ENCODE results near the gene PSME4. TPM values are rescaled to one million over a fixed set of nuclear protein-coding genes. Genes with fewer than 3 reads are reported as not detected.

The PSME4 gene
- total and polyA plus RNA-seq, 2 experiments from 2014 or later = 44.7 to 98.6 TPM

DNA sequence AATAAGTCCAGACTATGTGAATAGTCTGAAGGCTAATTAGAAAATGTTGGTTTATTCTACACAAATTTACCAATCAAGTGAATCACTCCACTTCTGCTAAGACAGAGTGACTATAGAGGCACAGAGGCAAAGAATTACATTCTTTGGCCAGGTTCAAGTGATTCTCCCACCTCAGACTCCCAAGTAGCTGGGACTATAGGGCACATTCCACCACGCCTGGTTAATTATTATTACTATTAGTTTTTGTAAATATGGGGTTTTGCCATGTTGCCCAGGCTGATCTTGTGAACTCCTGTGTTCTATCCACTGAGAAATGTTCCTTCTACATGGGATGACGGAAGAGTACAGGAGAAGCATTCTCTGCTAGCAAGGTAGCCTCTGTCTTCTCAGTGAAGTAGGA lies 37.6 kb upstream of the PSME4 start:
- Histone ChIP-seq H3K9me2 (ENCODE audit: insufficient read depth) (0 out of 2 replicates have a peak, but pooled peaks cover 4% of the 10 kb centered on the region), H2AFZ (no peak overlapping the region), H3K4me1 (ENCODE audit: insufficient read depth) (no peaks in the 10 kb centered on the region), H4K20me1 (replicated peaks; ENCODE audit: insufficient read depth) (no peaks in the 10 kb centered on the region), H3K27me3 (ENCODE audit: insufficient read depth) (no peaks in the 10 kb centered on the region), H3K27ac (ENCODE audit: low read depth) (no peak overlapping the region), H3K79me2 (replicated peaks; ENCODE audit: insufficient read depth) (no peaks in the 10 kb centered on the region), H3F3A (replicated peaks; ENCODE audit: low read depth) (no peaks in the 10 kb centered on the region), H3K4me2 (no peak overlapping the region), H3K4me3 (no peak overlapping the region), H3K36me3 (ENCODE audit: insufficient read depth) (no peaks in the 10 kb centered on the region)
- H3K27ac Mint-ChIP-seq = no peak overlapping the region
- H3K4me3 Mint-ChIP-seq = no peak overlapping the region
- no peaks in the 10 kb centered on the region for H3K4me1 Mint-ChIP-seq
- ATAC-seq (no peak), DNase-seq (ENCODE audit: low spot score) (no peak)
- TF ChIP-seq ZNF331 (CRISPR knock-in tag; IDR thresholded peaks at IDR 0.05; ENCODE audit: low read depth) (no peak), JUNB (IDR thresholded peaks at IDR 0.05; ENCODE audit: unreplicated experiment) (no peak), NANOG (IDR thresholded peaks at IDR 0.05; ENCODE audit: borderline replicate concordance) (no peak)
- TF ChIP-seq, protein P1, sequence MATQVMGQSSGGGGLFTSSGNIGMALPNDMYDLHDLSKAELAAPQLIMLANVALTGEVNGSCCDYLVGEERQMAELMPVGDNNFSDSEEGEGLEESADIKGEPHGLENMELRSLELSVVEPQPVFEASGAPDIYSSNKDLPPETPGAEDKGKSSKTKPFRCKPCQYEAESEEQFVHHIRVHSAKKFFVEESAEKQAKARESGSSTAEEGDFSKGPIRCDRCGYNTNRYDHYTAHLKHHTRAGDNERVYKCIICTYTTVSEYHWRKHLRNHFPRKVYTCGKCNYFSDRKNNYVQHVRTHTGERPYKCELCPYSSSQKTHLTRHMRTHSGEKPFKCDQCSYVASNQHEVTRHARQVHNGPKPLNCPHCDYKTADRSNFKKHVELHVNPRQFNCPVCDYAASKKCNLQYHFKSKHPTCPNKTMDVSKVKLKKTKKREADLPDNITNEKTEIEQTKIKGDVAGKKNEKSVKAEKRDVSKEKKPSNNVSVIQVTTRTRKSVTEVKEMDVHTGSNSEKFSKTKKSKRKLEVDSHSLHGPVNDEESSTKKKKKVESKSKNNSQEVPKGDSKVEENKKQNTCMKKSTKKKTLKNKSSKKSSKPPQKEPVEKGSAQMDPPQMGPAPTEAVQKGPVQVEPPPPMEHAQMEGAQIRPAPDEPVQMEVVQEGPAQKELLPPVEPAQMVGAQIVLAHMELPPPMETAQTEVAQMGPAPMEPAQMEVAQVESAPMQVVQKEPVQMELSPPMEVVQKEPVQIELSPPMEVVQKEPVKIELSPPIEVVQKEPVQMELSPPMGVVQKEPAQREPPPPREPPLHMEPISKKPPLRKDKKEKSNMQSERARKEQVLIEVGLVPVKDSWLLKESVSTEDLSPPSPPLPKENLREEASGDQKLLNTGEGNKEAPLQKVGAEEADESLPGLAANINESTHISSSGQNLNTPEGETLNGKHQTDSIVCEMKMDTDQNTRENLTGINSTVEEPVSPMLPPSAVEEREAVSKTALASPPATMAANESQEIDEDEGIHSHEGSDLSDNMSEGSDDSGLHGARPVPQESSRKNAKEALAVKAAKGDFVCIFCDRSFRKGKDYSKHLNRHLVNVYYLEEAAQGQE (IDR thresholded peaks at IDR 0.05; ENCODE audit: unreplicated experiment) = no peak
- no peaks in the 10 kb centered on the region for H3K9me3 Mint-ChIP-seq
- H3K27me3 Mint-ChIP-seq (ENCODE audit: insufficient read depth, low read depth, poor library complexity) = no peaks in the 10 kb centered on the region
- no peaks in the 10 kb centered on the region; the same call in 2 of the 3 replicates for H3K36me3 Mint-ChIP-seq (ENCODE audit: low read depth)

DNA sequence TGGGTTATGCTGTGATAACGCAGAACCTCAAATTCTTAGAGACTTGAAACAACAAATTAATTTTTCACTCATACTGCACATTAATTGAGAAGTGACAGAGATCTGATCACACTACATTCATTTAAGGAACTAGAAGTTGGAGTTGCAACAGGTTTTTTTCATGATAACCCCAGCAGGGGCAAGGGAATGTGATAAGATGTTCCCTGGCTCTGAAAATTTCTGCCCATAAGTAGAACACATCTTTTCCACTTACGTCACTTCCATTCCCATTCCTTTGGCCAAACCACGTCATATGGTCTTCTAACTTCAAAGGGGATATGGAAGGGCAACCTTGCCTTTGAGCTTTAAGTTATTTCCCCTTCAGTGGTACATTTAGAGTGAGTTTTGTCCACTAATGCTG lies 29.7 kb upstream of the PSME4 start:
- Histone ChIP-seq H3K79me2 (replicated peaks; ENCODE audit: insufficient read depth) (no peaks in the 10 kb centered on the region), H2AFZ (no peak overlapping the region), H3K9me2 (ENCODE audit: insufficient read depth) (0 out of 2 replicates have a peak, but pooled peaks cover 4% of the 10 kb centered on the region), H4K20me1 (replicated peaks; ENCODE audit: insufficient read depth) (no peaks in the 10 kb centered on the region), H3K4me1 (ENCODE audit: insufficient read depth) (no peaks in the 10 kb centered on the region), H3K4me2 (no peak overlapping the region), H3F3A (replicated peaks; ENCODE audit: low read depth) (no peaks in the 10 kb centered on the region), H3K27ac (ENCODE audit: low read depth) (no peak overlapping the region), H3K27me3 (ENCODE audit: insufficient read depth) (no peaks in the 10 kb centered on the region), H3K4me3 (no peak overlapping the region), H3K36me3 (ENCODE audit: insufficient read depth) (no peaks in the 10 kb centered on the region)
- H3K27me3 Mint-ChIP-seq (ENCODE audit: insufficient read depth, low read depth, poor library complexity) = no peaks in the 10 kb centered on the region
- TF ChIP-seq ZNF114 (CRISPR knock-in tag; IDR thresholded peaks at IDR 0.05) (no peak), STAT1 (IDR thresholded peaks at IDR 0.05; ENCODE audit: unreplicated experiment) (no peak)
- TF ChIP-seq, protein P2, sequence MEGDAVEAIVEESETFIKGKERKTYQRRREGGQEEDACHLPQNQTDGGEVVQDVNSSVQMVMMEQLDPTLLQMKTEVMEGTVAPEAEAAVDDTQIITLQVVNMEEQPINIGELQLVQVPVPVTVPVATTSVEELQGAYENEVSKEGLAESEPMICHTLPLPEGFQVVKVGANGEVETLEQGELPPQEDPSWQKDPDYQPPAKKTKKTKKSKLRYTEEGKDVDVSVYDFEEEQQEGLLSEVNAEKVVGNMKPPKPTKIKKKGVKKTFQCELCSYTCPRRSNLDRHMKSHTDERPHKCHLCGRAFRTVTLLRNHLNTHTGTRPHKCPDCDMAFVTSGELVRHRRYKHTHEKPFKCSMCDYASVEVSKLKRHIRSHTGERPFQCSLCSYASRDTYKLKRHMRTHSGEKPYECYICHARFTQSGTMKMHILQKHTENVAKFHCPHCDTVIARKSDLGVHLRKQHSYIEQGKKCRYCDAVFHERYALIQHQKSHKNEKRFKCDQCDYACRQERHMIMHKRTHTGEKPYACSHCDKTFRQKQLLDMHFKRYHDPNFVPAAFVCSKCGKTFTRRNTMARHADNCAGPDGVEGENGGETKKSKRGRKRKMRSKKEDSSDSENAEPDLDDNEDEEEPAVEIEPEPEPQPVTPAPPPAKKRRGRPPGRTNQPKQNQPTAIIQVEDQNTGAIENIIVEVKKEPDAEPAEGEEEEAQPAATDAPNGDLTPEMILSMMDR (conservative IDR thresholded peaks at IDR 0.05; ENCODE audit: low read depth in 2 of 2) = no peak
- TF ChIP-seq, protein P3, sequence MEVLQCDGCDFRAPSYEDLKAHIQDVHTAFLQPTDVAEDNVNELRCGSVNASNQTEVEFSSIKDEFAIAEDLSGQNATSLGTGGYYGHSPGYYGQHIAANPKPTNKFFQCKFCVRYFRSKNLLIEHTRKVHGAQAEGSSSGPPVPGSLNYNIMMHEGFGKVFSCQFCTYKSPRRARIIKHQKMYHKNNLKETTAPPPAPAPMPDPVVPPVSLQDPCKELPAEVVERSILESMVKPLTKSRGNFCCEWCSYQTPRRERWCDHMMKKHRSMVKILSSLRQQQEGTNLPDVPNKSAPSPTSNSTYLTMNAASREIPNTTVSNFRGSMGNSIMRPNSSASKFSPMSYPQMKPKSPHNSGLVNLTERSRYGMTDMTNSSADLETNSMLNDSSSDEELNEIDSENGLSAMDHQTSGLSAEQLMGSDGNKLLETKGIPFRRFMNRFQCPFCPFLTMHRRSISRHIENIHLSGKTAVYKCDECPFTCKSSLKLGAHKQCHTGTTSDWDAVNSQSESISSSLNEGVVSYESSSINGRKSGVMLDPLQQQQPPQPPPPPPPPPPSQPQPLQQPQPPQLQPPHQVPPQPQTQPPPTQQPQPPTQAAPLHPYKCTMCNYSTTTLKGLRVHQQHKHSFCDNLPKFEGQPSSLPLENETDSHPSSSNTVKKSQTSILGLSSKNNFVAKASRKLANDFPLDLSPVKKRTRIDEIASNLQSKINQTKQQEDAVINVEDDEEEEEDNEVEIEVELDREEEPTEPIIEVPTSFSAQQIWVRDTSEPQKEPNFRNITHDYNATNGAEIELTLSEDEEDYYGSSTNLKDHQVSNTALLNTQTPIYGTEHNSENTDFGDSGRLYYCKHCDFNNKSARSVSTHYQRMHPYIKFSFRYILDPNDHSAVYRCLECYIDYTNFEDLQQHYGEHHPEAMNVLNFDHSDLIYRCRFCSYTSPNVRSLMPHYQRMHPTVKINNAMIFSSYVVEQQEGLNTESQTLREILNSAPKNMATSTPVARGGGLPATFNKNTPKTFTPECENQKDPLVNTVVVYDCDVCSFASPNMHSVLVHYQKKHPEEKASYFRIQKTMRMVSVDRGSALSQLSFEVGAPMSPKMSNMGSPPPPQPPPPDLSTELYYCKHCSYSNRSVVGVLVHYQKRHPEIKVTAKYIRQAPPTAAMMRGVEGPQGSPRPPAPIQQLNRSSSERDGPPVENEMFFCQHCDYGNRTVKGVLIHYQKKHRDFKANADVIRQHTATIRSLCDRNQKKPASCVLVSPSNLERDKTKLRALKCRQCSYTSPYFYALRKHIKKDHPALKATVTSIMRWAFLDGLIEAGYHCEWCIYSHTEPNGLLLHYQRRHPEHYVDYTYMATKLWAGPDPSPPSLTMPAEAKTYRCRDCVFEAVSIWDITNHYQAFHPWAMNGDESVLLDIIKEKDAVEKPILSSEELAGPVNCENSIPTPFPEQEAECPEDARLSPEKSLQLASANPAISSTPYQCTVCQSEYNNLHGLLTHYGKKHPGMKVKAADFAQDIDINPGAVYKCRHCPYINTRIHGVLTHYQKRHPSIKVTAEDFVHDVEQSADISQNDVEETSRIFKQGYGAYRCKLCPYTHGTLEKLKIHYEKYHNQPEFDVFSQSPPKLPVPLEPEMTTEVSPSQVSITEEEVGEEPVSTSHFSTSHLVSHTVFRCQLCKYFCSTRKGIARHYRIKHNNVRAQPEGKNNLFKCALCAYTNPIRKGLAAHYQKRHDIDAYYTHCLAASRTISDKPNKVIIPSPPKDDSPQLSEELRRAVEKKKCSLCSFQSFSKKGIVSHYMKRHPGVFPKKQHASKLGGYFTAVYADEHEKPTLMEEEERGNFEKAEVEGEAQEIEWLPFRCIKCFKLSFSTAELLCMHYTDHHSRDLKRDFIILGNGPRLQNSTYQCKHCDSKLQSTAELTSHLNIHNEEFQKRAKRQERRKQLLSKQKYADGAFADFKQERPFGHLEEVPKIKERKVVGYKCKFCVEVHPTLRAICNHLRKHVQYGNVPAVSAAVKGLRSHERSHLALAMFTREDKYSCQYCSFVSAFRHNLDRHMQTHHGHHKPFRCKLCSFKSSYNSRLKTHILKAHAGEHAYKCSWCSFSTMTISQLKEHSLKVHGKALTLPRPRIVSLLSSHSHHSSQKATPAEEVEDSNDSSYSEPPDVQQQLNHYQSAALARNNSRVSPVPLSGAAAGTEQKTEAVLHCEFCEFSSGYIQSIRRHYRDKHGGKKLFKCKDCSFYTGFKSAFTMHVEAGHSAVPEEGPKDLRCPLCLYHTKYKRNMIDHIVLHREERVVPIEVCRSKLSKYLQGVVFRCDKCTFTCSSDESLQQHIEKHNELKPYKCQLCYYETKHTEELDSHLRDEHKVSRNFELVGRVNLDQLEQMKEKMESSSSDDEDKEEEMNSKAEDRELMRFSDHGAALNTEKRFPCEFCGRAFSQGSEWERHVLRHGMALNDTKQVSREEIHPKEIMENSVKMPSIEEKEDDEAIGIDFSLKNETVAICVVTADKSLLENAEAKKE (CRISPR knock-in tag; IDR thresholded peaks at IDR 0.05) = no peak
- H3K36me3 Mint-ChIP-seq (ENCODE audit: low read depth) = no peaks in the 10 kb centered on the region; the same call in 2 of the 3 replicates
- no peak for DNase-seq (ENCODE audit: low spot score)
- no peaks in the 10 kb centered on the region for H3K9me3 Mint-ChIP-seq
- no peak overlapping the region for H3K4me3 Mint-ChIP-seq
- no peaks in the 10 kb centered on the region for H3K4me1 Mint-ChIP-seq
- no peak overlapping the region for H3K27ac Mint-ChIP-seq
- ATAC-seq = no peak

All from GM23338 (cell line).